GM19452 (cell line): ENCODE measurements around the gene ERG.

Experiments used
- ATAC-seq: cut with Tn5 transposase; IDR thresholded peaks from one replicate; pipeline ENCODE4 v1.9.1; 2021; ENCODE audit not compliant: unreplicated experiment

Gene ERG

GRCh38 chr21:38438462-38438893, 59.8 kb downstream of the ERG start:
- no peak for ATAC-seq

GRCh38 chr21:38436341-38436740, 61.9 kb downstream of the ERG start:
- no peak for ATAC-seq

GRCh38 chr21:38434913-38435533, 63.3 kb downstream of the ERG start:
- ATAC-seq, result no peak

GRCh38 chr21:38433471-38433870, 64.8 kb downstream of the ERG start:
- no peak for ATAC-seq

- no peak for ATAC-seq
Measured at GRCh38 chr21:38430401-38430984, 67.8 kb downstream of the ERG start.

- ATAC-seq, result no peak
Measured at GRCh38 chr21:38429011-38429410, 69.3 kb downstream of the ERG start.

- no peak for ATAC-seq
Measured at GRCh38 chr21:38428211-38428610, 70.1 kb downstream of the ERG start.

GRCh38 chr21:38424305-38425019, 73.8 kb downstream of the ERG start:
- no peak for ATAC-seq

- no peak for ATAC-seq
Measured at GRCh38 chr21:38422082-38422481, 76.2 kb downstream of the ERG start.

GRCh38 chr21:38420140-38420539, 78.1 kb downstream of the ERG start:
- ATAC-seq, result no peak

- ATAC-seq, result no peak
Measured at GRCh38 chr21:38417726-38418125, 80.6 kb downstream of the ERG start.

GRCh38 chr21:38416791-38417190, 81.5 kb downstream of the ERG start:
- no peak for ATAC-seq

- no peak for ATAC-seq
Measured at GRCh38 chr21:38413958-38414548, 84.2 kb downstream of the ERG start.

- ATAC-seq, result no peak
Measured at GRCh38 chr21:38410466-38410865, 87.8 kb downstream of the ERG start.

- ATAC-seq, result no peak
Measured at GRCh38 chr21:38409907-38410306, 88.4 kb downstream of the ERG start.

- no peak for ATAC-seq
Measured at GRCh38 chr21:38404177-38404576, 94.1 kb downstream of the ERG start.

- ATAC-seq, result no peak
Measured at GRCh38 chr21:38402795-38403194, 95.5 kb downstream of the ERG start.

- no peak for ATAC-seq
Measured at GRCh38 chr21:38402291-38402690, 96.0 kb downstream of the ERG start.

GRCh38 chr21:38401191-38401926, 96.9 kb downstream of the ERG start:
- ATAC-seq, result no peak

- ATAC-seq, result no peak
Measured at GRCh38 chr21:38400195-38400919, 97.9 kb downstream of the ERG start.

- ATAC-seq, result no peak
Measured at GRCh38 chr21:38399103-38399502, 99.2 kb downstream of the ERG start.
